HG02885 (cell line): Measurements from ENCODE around the gene PEMT.

Source experiments
- ATAC-seq: cut with Tn5 transposase; IDR thresholded peaks from one replicate; pipeline ENCODE4 v1.9.1; 2021; ENCODE audit warnings: mild to moderate bottlenecking; ENCODE audit not compliant: unreplicated experiment, poor library complexity

The PEMT gene

GRCh38 chr17:17605729-17606088, 14.2 kb upstream of the PEMT start:
- ATAC-seq, result no peak

DNA sequence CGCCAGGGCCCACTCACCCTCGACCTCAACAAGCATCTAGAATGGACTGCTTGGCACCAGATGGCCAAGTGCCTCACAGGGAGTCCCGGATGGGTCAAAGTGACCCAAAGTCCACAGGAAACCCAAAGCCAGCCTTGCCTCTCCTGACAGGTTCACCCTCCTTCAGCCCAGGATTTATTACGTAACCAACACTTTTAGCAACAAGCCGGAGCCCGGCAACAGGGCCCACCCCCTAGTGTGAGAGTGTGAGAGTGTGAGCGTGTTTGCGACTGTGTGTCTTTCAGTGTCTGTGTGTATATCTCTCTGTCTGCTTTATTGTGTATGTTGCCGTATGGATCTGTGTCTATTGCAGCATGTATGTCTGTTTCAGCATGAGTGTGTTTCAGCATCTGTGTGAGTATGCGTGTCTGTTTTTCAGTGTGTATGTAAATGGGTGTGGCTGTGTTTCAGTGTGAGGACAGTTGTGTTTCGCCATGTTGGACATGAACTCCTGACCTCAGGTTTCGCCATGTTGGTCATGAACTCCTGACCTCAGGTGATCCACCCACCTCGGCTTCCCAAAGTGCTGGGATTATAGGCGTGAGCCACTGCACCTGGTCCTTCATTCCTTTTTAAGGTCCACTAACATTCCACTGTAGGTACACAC, 13.7 kb upstream of the PEMT start:
- ATAC-seq, result no peak

DNA sequence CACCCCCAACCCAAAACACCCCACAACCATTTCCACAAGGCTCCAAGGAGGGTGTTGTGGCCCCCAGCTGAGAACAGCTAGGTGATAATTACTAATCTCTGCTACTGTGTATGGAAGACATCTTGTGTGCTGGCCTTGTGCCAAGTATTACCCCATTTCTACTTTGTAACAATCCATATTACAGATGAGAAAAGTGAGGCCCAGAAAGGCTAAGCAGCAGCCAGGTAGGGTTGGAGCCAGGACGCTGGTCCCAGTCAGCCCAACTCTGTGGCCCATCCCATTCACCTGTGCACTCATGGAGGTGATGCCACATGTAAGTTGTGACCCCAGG, 12.4 kb upstream of the PEMT start:
- ATAC-seq, result no peak

DNA sequence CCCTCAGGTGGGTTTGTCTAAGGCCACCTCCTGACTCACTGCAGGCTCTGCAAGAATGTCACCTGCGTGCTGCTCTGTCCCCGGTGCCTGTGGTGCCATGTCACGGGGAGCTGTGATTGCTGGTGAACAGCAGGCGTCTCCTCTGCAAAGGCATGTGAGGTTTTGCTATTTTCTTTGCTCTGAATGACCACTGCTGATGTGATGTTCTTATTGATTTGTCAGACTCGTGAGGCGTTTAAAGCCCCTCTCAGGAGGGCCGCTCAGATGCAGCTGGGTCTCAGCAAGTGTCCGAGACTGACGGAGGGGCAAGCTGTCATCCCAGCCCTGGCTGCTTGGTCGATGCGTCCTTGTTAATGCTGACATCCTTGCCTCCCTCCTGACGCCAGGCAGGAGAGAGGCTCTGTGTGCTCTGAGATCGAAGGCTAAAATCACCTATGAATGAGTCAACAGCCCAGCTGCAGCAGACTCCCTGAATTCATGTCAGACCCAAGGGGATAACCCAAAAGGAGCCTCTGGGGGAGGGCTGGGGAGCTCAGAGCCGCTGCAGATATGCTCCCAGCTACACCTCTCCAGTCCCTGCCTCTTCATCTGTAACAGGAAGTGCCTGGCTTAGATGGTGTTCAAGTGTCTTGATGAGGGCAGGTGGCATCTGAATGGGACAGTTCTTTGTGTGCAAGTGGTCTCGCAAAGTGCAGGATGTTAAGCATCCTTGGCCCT, 11.8 kb upstream of the PEMT start:
- no peak for ATAC-seq

DNA sequence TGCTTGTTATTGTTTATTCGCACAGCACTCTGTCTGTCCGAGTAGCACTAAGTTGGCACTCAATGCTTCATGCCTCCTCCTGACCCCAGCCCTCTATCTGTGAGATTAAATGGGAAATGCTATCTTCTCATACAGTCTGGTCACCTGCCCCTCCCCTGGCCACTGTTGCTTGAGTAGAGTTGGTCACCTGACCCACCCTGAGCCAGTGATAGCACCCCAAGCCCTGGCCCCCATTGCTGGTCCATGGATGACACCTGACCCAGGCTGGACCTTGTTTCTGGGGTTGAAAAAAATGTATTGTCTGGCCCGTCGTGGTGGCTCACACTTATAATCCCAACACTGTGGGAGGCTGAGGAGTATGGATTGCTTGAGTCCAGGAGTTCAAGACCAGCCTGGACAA, 8.5 kb upstream of the PEMT start:
- ATAC-seq, result no peak

GRCh38 chr17:17598003-17598402, 6.5 kb upstream of the PEMT start:
- no peak for ATAC-seq

DNA sequence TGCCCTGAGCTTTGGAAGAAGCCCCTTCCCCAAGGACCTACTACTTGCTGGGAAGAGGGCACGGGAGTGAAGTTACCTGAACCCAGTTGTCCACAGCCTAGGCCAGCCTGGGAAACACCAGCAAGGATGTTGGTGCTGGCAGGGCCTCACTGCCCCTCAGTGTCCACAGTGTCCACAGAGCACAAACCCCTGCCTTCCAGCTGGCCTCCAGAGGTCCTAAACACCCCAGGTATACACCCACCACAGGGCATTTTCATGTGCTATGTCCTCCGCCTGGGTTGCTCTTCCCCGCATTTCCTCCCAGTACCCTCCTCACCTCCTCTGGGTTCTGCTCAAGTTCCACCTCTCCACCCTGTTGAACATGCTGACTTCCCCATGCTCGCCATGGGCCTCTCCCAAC, 4.2 kb upstream of the PEMT start:
- no peak for ATAC-seq

- no peak for ATAC-seq
Observed at GRCh38 chr17:17593222-17593620, 1.7 kb upstream of the PEMT start.

DNA sequence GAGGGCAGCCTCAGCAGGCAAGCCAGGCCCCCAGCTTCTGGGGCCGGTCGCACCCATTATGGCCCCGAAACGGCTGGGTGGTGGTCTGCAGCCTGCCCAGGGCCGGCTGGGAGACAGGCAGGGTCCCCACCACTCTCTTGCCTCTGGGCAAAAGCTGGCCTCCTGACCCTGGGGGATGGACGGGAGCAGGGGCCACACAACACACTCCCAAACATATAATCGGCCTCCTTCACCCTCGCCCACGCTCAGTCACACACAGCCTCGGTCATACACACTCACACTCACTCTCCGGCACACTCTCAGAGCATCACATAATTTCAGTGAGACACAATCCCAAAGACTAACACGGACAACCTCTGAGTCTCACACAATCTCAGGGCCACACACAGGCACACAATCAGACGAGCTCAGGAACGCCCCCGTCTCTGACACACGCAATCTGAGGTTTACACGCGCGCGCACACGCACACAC, 589 bp downstream of the PEMT start:
- ATAC-seq, result no peak

DNA sequence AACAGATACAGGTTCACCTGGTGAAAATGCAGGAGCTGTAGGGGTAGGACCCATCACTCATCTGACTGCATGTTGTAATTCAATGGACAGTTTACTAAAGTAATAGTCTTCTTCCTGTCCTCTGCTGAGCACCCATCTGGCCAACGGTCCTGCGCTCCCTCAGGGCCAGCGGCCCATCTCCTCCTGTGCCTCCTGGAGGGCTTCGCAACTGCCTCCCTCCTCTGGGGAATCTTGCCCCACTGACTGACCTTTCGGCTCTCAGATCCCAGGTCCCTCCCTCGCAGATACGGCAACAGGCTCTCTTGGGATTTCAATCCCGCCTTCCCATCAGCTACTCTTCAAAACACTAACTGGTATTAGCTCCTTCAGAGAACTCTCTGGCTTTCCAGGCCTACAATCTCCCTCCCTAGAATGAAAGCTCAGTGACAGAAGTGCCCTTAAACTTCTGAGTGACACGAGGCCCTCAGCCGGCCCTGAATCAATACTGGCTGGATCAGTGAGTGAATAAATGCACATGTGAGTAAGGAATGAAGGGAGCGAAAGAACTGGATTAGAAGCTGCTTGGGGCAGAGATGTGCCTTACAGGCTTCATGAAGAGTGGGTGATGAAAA, 1.3 kb downstream of the PEMT start:
- no peak for ATAC-seq

DNA sequence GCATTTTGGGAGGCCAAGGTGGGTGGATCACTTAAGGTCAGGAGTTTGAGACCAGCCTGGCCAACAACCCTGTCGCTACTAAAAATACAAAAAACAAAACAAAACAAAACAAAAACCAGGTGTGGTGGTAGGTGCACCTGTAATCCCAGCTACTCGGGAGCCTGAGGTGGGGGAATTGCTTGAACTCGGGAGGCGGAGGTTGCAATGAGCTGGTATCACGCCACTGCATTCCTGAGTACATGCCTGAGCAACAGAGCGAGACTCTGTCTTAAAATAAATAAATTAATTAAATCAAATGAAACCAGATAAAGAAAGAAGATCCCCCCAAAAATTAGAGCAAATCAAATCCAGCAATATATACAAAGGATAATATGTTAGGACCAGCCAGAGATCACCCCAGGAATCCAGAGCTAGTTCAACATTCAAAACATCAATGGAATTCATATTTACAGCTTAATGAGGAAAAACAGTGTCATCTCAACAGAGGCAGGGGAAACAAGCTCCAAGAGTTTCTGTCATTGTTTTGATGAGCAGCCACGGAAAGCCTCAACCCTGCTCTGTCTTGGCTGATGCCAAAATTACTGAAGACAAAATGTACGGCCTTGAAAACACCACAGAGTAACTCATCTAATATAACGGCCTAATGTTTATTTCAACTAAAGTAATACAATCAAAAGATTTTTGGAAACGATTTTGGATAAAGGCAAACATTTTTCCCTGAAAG, 3.7 kb downstream of the PEMT start:
- ATAC-seq, result no peak

DNA sequence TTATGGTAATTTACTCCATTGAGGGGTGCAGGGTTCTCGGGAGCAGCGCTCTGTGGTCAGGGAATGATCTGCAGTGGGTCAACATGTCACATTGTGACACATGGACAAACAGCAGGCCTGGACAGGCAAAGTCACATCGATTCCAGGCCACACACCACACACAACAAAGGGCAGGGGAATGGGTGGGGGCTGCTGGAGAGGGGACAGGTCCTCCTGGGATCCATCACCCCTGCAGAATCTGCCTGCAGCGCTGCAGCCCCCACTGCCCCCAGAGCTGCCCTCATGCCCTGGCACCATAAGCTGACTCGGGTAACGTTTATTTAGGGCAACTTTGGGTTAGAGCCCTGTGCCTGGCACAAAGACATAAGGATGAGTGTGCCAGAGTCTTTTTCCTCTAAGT, 9.1 kb downstream of the PEMT start:
- ATAC-seq, result no peak

GRCh38 chr17:17581509-17581908, 10.0 kb downstream of the PEMT start:
- ATAC-seq, result no peak

- no peak for ATAC-seq
Observed at GRCh38 chr17:17580662-17581470, 10.6 kb downstream of the PEMT start.

GRCh38 chr17:17579691-17580090, 11.8 kb downstream of the PEMT start:
- ATAC-seq, result no peak

GRCh38 chr17:17577373-17577772, 14.1 kb downstream of the PEMT start:
- no peak for ATAC-seq

GRCh38 chr17:17576772-17577234, 14.7 kb downstream of the PEMT start:
- ATAC-seq, result no peak

- no peak for ATAC-seq
Observed at GRCh38 chr17:17575360-17576251, 15.9 kb downstream of the PEMT start.

- ATAC-seq, result no peak
Observed at GRCh38 chr17:17573912-17574311, 17.6 kb downstream of the PEMT start.
